Lower leg skin (tissue), 3 donors: ENCODE measurements around the gene SREK1IP1.

Source experiments
- CTCF ChIP-seq, 3 donors: fragments of 450-650 bp; IDR thresholded peaks; one replicate each; pipeline ENCODE4 v1.5.1; 2016; ENCODE audit warnings: antibody characterized with exemption in 3 of 3, mild to moderate bottlenecking in 3 of 3, moderate library complexity in 2 of 3
- POLR2A ChIP-seq, 2 donors: fragments of 450-650 bp; IDR thresholded peaks; one replicate each; pipeline ENCODE4 v1.6.1; 2016 to 2017; ENCODE audit warnings: antibody characterized with exemption in 2 of 2, mild to moderate bottlenecking in 1 of 2, moderate library complexity in 1 of 2

- TF ChIP-seq POLR2A (IDR thresholded peaks at IDR 0.05) (no peak), CTCF (IDR thresholded peaks at IDR 0.05) (no peak)
These were observed 41.3 kb downstream of the SREK1IP1 start for GRCh38 chr5:64727150-64727549.
